Left ventricle myocardium inferior (tissue), 1 donor: ENCODE results near the gene TMCO4. TPM values are rescaled to one million over a fixed set of nuclear protein-coding genes. Genes with fewer than 3 reads are reported as not detected.

Source experiments
- DNase-seq: peaks from one replicate; pipeline ENCODE4 v3.0.0-alpha.2; 2020
- H3K27ac ChIP-seq: fragments of 200-600 bp; replicated peaks from 2 replicates; pipeline ENCODE4 v1.8.0; 2021
- H3K27me3 ChIP-seq: fragments of 200-600 bp; 2 replicates; pipeline ENCODE4 v1.8.0; 2021; ENCODE audit warnings: low read depth
- H3K36me3 ChIP-seq: fragments of 200-600 bp; 2 replicates; pipeline ENCODE4 v1.8.0; 2021
- H3K4me1 ChIP-seq: fragments of 200-600 bp; 2 replicates; pipeline ENCODE4 v1.8.0; 2021
- H3K4me3 ChIP-seq: fragments of 200-600 bp; 2 replicates; pipeline ENCODE4 v1.8.0; 2021; ENCODE audit warnings: mild to moderate bottlenecking, moderate library complexity
- H3K9me3 ChIP-seq: fragments of 200-600 bp; replicated peaks from 2 replicates; pipeline ENCODE4 v1.8.0; 2021
- intact Hi-C: fragments of 100-400 bp; cut with micrococcal nuclease; formaldehyde crosslinking; loops from one replicate; pipeline ENCODE4 v1.11.0; 2022
- total RNA-seq: library from RNA; stranded (reverse); fragmentation: NEBNext Ultra II Directional; extraction: Animal tissue kit (Norgen Biotek cat#: 25700); gene quantifications from one replicate; pipeline ENCODE4 v1.2.1, GENCODE V29; 2021
- TF ChIP-seq, protein P1 (sequence below): fragments of 200-600 bp; IDR thresholded peaks from 2 replicates; pipeline ENCODE4 v1.8.0; 2021; ENCODE audit warnings: antibody characterized with exemption, mild to moderate bottlenecking, borderline replicate concordance
- donor health status: DM: no; HTN: yes; CAD: no; lungs with severe emphysema.

Gene TMCO4
- total RNA-seq, 1 donor from 2014 or later = 8.6 TPM

GRCh38 chr1:19723874-19724273 is 75.8 kb downstream of the TMCO4 start:
- Histone ChIP-seq H3K27me3 (no peaks in the 10 kb centered on the region), H3K27ac (no peak overlapping the region), H3K9me3 (no peaks in the 10 kb centered on the region), H3K36me3 (peaks cover 30% of the 10 kb centered on the region), H3K4me3 (no peak overlapping the region), H3K4me1 (no peaks in the 10 kb centered on the region)
- intact Hi-C loops = no loop called here
- TF ChIP-seq, protein P1, sequence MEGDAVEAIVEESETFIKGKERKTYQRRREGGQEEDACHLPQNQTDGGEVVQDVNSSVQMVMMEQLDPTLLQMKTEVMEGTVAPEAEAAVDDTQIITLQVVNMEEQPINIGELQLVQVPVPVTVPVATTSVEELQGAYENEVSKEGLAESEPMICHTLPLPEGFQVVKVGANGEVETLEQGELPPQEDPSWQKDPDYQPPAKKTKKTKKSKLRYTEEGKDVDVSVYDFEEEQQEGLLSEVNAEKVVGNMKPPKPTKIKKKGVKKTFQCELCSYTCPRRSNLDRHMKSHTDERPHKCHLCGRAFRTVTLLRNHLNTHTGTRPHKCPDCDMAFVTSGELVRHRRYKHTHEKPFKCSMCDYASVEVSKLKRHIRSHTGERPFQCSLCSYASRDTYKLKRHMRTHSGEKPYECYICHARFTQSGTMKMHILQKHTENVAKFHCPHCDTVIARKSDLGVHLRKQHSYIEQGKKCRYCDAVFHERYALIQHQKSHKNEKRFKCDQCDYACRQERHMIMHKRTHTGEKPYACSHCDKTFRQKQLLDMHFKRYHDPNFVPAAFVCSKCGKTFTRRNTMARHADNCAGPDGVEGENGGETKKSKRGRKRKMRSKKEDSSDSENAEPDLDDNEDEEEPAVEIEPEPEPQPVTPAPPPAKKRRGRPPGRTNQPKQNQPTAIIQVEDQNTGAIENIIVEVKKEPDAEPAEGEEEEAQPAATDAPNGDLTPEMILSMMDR = no peak
- DNase-seq = no peak

DNA sequence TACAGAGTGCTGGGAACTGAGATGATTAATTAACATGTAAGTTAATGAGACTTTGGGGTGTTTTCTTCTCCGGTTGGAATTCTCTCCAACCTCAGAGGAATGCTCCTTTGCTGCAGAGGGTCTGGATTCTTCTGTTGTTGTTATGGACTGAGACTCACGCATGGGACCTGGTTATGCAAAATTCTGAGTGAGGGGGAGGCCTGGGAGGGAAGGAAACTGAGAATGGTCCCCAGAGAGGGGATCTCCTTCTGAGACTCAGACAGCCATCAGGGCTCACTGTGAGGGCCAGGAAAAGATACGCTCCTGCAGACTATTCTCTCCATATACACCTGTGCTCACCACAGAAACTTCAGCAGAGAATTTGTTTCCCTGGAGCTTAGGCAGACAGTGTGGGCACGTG is 78.7 kb downstream of the TMCO4 start:
- H3K27ac ChIP-seq = no peak overlapping the region
- H3K4me3 ChIP-seq = no peak overlapping the region
- intact Hi-C loops = no loop called here
- H3K27me3 ChIP-seq = no peaks in the 10 kb centered on the region
- H3K36me3 ChIP-seq = peaks cover 11% of the 10 kb centered on the region
- H3K9me3 ChIP-seq = no peaks in the 10 kb centered on the region
- DNase-seq = no peak
- H3K4me1 ChIP-seq = no peaks in the 10 kb centered on the region
- TF ChIP-seq, protein P1 = no peak

DNA sequence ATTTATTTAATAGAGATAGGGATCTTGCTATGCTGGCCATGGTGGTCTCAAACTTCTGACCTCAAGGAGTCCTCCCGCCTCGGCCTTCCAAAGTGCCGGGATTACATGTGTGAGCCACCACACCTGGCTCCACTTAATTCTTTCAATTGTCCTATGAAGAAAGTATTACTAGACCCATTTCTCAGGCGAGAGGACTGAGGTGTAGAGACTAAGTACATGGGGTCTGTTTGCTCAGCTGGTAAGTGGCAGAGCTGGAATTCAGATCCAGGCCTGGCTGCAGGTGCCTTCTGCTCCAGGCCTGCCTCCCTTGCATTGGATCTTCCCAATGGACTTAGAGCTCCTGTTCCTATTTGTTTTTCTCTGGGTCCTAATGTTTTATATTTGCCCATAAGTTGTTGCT is 79.5 kb downstream of the TMCO4 start:
- no peak for DNase-seq
- TF ChIP-seq, protein P1 = no peak
- intact Hi-C loops = no loop called here

GRCh38 chr1:19717467-19717866 is 82.2 kb downstream of the TMCO4 start:
- TF ChIP-seq, protein P1 = no peak
- intact Hi-C loops = no loop called here
- no peaks in the 10 kb centered on the region for H3K36me3 ChIP-seq
- H3K9me3 ChIP-seq = no peaks in the 10 kb centered on the region
- H3K27me3 ChIP-seq = no peaks in the 10 kb centered on the region
- H3K4me1 ChIP-seq = no peaks in the 10 kb centered on the region
- DNase-seq = no peak
- H3K4me3 ChIP-seq = no peak overlapping the region
- H3K27ac ChIP-seq = no peak overlapping the region

More for the DNA sequence above, 79.5 kb downstream of the TMCO4 start:
- Histone ChIP-seq H3K36me3 (peaks cover 10% of the 10 kb centered on the region), H3K9me3 (no peaks in the 10 kb centered on the region), H3K27ac (no peak overlapping the region), H3K4me1 (no peaks in the 10 kb centered on the region), H3K27me3 (no peaks in the 10 kb centered on the region), H3K4me3 (no peak overlapping the region)

DNA sequence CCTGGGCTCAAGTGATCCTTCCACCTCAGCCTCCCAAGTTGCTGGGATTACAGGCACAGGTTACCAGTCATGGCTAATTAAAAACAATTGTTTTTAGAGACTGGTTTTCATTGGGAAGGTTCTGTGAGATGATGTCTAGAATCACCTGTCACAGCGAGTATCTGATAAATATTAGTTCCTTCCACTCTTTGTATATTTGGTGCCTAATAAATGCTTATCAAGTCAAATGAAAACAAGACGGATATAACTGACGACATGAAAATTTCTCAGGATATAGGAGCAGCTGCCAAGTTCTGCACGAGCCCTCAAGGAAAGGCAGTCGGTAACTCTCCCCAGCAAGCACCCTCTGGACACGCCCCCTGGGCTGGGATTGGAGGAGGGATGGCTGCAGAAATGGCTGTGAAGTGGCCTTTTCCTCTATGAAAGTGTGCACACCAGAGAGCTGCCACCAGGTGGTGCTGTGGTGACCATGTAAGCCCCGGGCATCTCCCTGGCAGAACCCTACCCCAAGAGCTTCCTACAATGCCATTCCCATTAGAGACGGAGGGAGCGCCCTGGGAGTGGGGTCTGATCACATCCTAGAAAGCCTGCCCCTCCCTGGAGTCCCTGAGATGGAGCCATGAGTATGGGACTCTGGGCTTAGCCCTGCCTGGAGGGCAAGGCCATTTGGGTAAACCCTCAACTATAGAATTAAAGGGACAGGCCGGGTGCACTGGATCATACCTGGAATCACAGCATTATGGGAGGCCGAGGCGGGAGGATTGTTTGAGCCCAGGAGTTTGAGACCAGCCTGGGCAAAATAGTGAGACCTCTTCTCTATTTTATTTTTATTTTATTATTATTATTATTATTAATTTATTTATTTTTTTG is 84.1 kb downstream of the TMCO4 start:
- TF ChIP-seq, protein P1 = peak; percentile 83
- Histone ChIP-seq H3K27me3 (no peaks in the 10 kb centered on the region), H3K27ac (no peak overlapping the region), H3K36me3 (no peaks in the 10 kb centered on the region), H3K4me3 (no peak overlapping the region), H3K4me1 (no peaks in the 10 kb centered on the region), H3K9me3 (no peaks in the 10 kb centered on the region)
- DNase-seq = peak; percentile 82
- intact Hi-C loops = no loop called here
